OCI-LY1 (cell line): Measurements from ENCODE around the gene FAM151B.
"Not testable (repeated sequence)": the region's sequence is repeated elsewhere in the genome, so short reads cannot be mapped to it uniquely, and the experiment has no call there.

ENCODE experiments used
- H2AFZ ChIP-seq: fragments of 200-600 bp; sonication (generic), shearing (Covaris generic); 2 replicates; pipeline ENCODE4 v1.6.0; 2014; ENCODE audit warnings: antibody characterized with exemption, mild to moderate bottlenecking, low read length
- H3F3A ChIP-seq: fragments of 200-600 bp; sonication (generic), shearing (Covaris generic); 2 replicates; pipeline ENCODE4 v1.6.0; 2014; ENCODE audit warnings: mild to moderate bottlenecking, antibody characterized with exemption, low read length, moderate library complexity; ENCODE audit not compliant: insufficient read depth
- H3K27ac ChIP-seq: fragments of 200-600 bp; sonication (generic); 2 replicates; pipeline ENCODE4 v1.5.1; 2014; ENCODE audit warnings: low read length, mixed run types, mild to moderate bottlenecking, low read depth; ENCODE audit not compliant: poor library complexity, severe bottlenecking
- H3K27me3 ChIP-seq: fragments of 200-600 bp; sonication (generic); 2 replicates; pipeline ENCODE4 v1.6.0; 2014; ENCODE audit warnings: antibody characterized with exemption, mild to moderate bottlenecking, low read length, moderate library complexity; ENCODE audit not compliant: insufficient read depth
- H3K36me3 ChIP-seq: fragments of 200-600 bp; sonication (generic); 2 replicates; pipeline ENCODE4 v1.6.1; 2014; ENCODE audit warnings: mild to moderate bottlenecking, antibody characterized with exemption, low read length, moderate library complexity, mixed read lengths; ENCODE audit not compliant: insufficient read depth
- H3K4me1 ChIP-seq: fragments of 200-600 bp; sonication (generic); 2 replicates; pipeline ENCODE4 v1.5.1; 2014; ENCODE audit warnings: mild to moderate bottlenecking, low read length, moderate library complexity; ENCODE audit not compliant: insufficient read depth, severe bottlenecking
- H3K4me2 ChIP-seq: fragments of 200-600 bp; sonication (generic), shearing (Covaris generic); 2 replicates; pipeline ENCODE4 v1.6.1; 2014; ENCODE audit warnings: low read length
- H3K4me3 ChIP-seq: fragments of 200-600 bp; sonication (generic); 2 replicates; pipeline ENCODE4 v1.5.1; 2014; ENCODE audit warnings: low read length, low read depth, mild to moderate bottlenecking, mixed read lengths; ENCODE audit not compliant: poor library complexity, severe bottlenecking
- H3K79me2 ChIP-seq: fragments of 200-600 bp; shearing (Covaris generic); 2 replicates; pipeline ENCODE4 v1.6.1; 2016; ENCODE audit warnings: mixed run types, low read length, mixed read lengths; ENCODE audit not compliant: insufficient read depth
- H3K9ac ChIP-seq: fragments of 200-600 bp; sonication (generic), shearing (Covaris generic); 2 replicates; pipeline ENCODE4 v1.6.1; 2014; ENCODE audit warnings: mild to moderate bottlenecking, low read length, mixed read lengths
- H3K9me2 ChIP-seq: fragments of 200-600 bp; sonication (generic), shearing (Covaris generic); 2 replicates; pipeline ENCODE4 v1.6.1; 2014; ENCODE audit warnings: low read depth, mild to moderate bottlenecking, low read length, mixed read lengths
- H3K9me3 ChIP-seq: fragments of 200-600 bp; shearing (Covaris generic); 2 replicates; pipeline ENCODE4 v1.6.1; 2014; ENCODE audit warnings: low read length, mixed read lengths
- H4K20me1 ChIP-seq: fragments of 200-600 bp; sonication (generic), shearing (Covaris generic); 2 replicates; pipeline ENCODE4 v1.6.0; 2016; ENCODE audit warnings: mild to moderate bottlenecking, low read length; ENCODE audit not compliant: insufficient read depth
- CTCF ChIP-seq: fragments of 200-600 bp; sonication (generic), shearing (Covaris generic); IDR thresholded peaks from 2 replicates; pipeline ENCODE4 v1.5.1; 2017; ENCODE audit warnings: mild to moderate bottlenecking, antibody characterized with exemption, low read length, moderate library complexity, mixed read lengths
- EZH2 ChIP-seq: fragments of 200-600 bp; sonication (generic), shearing (Covaris generic); IDR thresholded peaks from 2 replicates; pipeline ENCODE4 v1.8.0; 2017; ENCODE audit warnings: borderline replicate concordance, mixed run types, mild to moderate bottlenecking, antibody characterized with exemption, low read length, moderate library complexity, mixed read lengths

The FAM151B gene

DNA sequence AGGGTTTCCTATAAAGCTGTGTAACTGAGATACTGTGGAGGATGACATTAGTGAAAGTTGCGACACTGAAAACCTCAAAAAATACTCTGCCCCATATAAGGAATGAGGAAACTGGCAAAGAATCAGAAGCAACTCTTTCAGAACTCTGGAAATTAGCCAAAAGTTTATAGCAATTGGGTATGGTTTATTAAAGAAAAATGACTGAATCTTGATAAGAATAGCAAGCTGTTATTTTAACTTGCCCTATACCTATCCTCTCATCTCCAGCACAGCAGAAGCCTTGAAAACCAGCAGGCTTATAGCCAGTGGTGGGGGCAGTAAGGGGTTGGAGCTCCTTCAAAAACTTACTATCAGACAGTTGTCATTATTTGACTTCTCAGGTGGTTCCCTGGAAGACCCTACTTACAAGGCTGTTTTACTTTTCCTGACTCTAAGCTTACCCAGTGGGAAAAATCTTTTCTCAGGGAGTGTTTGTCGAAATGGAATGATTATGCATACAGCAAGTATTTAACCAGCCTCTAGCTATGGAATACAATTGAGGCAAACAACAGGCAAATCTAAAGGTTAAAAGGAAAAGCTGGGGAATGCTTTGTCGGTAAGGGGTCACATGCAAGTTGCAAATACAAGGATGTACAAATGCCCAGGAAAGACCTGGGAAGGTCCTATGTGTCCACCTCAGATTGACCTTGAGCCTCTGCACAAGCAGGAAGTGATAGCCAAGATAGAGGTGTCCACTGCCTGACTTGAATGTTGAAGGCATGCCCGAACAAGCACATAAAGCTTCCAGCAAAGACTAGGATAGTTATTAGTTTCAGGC is 21.0 kb upstream of the FAM151B start:
- no peak overlapping the region for H3K9ac ChIP-seq
- no peak overlapping the region for H2AFZ ChIP-seq
- no peaks in the 10 kb centered on the region for H3K79me2 ChIP-seq
- H3K27me3 ChIP-seq = no peaks in the 10 kb centered on the region
- H3F3A ChIP-seq = no peaks in the 10 kb centered on the region
- no peak overlapping the region for H3K4me3 ChIP-seq
- H3K9me3 ChIP-seq = peaks cover 5% of the 10 kb centered on the region; the same call in 1 of the 2 replicates
- H4K20me1 ChIP-seq = no peaks in the 10 kb centered on the region
- TF ChIP-seq CTCF (no peak), EZH2 (no peak)
- no peak overlapping the region for H3K4me2 ChIP-seq
- no peak overlapping the region for H3K27ac ChIP-seq
- no peaks in the 10 kb centered on the region for H3K9me2 ChIP-seq
- no peaks in the 10 kb centered on the region for H3K4me1 ChIP-seq
- peaks cover 7% of the 10 kb centered on the region; the same call in 1 of the 2 replicates for H3K36me3 ChIP-seq

GRCh38 chr5:80468131-80468530 is 19.8 kb upstream of the FAM151B start:
- Histone ChIP-seq H3K4me3 (no peak overlapping the region), H3K27ac (no peak overlapping the region), H4K20me1 (no peaks in the 10 kb centered on the region), H3K4me1 (no peaks in the 10 kb centered on the region), H3K27me3 (no peaks in the 10 kb centered on the region), H3K9me3 (peaks cover 8% of the 10 kb centered on the region; the same call in 1 of the 2 replicates), H3F3A (no peaks in the 10 kb centered on the region), H3K79me2 (no peaks in the 10 kb centered on the region), H2AFZ (no peak overlapping the region), H3K9ac (no peak overlapping the region), H3K9me2 (no peaks in the 10 kb centered on the region), H3K36me3 (peaks cover 9% of the 10 kb centered on the region; the same call in 1 of the 2 replicates), H3K4me2 (no peak overlapping the region)
- TF ChIP-seq CTCF (no peak), EZH2 (no peak)

GRCh38 chr5:80470631-80471030 is 17.3 kb upstream of the FAM151B start:
- H3K4me1 ChIP-seq, H3K27me3 ChIP-seq, H3F3A ChIP-seq, H3K4me3 ChIP-seq, H3K9ac ChIP-seq, H4K20me1 ChIP-seq, H3K4me2 ChIP-seq, H3K27ac ChIP-seq, H3K9me2 ChIP-seq, H3K79me2 ChIP-seq, H3K9me3 ChIP-seq, H2AFZ ChIP-seq: not testable (repeated sequence)
- H3K36me3 ChIP-seq = peaks cover 21% of the 10 kb centered on the region

GRCh38 chr5:80474929-80475328 is 13.0 kb upstream of the FAM151B start:
- no peak overlapping the region for H3K4me2 ChIP-seq
- no peak overlapping the region for H3K4me3 ChIP-seq
- no peak overlapping the region for H3K9ac ChIP-seq
- no peaks in the 10 kb centered on the region for H3K9me2 ChIP-seq
- no peaks in the 10 kb centered on the region for H3K79me2 ChIP-seq
- TF ChIP-seq CTCF (no peak), EZH2 (no peak)
- H3K27ac ChIP-seq = no peak overlapping the region
- H3K27me3 ChIP-seq = no peaks in the 10 kb centered on the region
- H3K9me3 ChIP-seq = 0 out of 2 replicates have a peak, but pooled peaks cover 2% of the 10 kb centered on the region
- H2AFZ ChIP-seq = no peak overlapping the region
- no peaks in the 10 kb centered on the region for H3K4me1 ChIP-seq
- H3K36me3 ChIP-seq = peaks cover 20% of the 10 kb centered on the region
- H3F3A ChIP-seq = no peaks in the 10 kb centered on the region
- no peaks in the 10 kb centered on the region for H4K20me1 ChIP-seq
